Stimulated activated naive CD4-positive, alpha-beta T cell (primary cell): ENCODE results near the gene SP9.
"Not testable (repeated sequence)": the region's sequence is repeated elsewhere in the genome, so short reads cannot be mapped to it uniquely, and the experiment has no call there.

ENCODE experiments used
- DNase-seq, 6 experiments: peaks; one replicate each; lab custom pipeline; 2025; lab: John Stamatoyannopoulos, UW

SP9 gene

DNA sequence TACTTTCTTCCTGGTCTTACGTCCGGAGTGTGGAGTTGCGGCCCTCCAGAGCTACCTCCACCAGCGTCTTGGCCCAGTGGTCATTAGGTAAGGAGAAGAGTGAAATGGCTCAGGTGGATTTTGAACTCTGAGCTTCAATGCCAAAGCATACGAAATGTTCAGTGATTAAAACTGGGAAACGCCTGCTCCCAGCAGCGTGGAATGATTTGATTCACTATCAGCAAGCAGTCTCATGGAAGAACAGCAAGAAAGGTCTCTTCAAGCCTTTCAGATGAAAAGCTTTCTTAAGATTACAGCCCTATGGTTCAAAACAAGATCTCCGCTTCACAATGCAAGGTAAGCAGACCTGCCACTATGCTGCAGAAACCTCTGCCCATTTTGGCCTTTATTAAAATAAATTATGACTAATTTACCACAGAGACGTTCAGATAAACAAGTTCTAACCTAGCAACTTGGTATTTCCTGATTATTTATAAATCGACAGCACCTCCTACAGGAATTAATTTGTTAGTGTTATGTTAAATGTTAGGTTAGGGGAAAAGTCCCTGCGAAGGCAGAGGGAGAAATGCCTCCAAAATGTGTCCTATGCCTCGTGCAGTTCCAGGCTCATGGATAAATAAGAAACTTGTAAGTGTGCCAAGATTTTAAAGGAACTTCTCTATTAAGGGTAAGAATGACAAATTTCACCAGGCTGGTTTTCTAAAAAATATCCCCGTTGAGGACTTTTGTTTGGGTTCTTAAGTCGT lies 10.1 kb downstream of the SP9 start:
- peak in 2 of 6 experiments; percentile 13 to 44 for DNase-seq

DNA sequence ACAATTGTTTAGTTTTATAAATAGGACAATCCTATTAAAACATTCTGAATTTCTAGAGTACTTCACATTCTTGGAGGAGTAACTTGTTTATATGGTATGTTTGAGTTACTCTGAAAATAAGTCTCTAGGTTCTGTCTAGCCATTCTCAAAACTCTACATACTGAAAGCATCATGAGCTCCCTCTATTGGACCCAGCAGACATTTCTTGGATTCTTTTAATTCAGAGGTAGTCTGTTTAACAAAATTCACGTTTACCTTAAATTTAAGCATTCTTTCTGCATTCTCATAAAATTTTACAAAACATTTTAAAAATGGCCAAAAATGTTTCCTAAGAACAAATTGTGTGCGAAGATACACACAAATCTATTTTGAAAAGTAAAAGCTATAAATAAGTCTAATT lies 15.3 kb downstream of the SP9 start:
- peak in 1 of 6 experiments; percentile 0 for DNase-seq

DNA sequence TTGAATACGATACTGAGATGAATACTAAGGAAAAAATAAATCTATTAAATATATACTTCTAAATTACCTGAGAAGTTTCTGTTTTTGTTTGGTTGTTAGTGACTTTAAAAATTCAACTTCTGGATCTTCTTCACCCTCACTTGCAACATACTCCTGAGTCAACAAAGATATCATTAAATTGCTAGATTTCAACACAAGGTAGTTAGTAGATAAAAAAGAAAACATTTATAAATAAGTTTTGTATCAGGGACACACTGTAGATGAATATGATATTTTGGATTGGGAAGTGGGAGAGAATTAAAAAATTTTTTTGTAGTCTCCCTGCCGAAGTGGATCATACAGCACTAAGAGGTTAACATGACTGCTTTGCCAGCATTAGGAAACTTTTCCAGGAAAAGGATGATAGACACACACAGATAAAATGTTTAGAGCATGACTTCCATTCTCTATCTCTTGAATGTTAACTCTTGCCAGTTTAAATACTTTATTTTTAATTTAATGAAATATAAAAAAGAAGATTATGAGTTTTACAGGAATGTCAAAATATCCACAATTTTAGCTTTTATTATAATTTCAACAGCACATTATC lies 15.9 kb downstream of the SP9 start:
- no peak for DNase-seq

DNA sequence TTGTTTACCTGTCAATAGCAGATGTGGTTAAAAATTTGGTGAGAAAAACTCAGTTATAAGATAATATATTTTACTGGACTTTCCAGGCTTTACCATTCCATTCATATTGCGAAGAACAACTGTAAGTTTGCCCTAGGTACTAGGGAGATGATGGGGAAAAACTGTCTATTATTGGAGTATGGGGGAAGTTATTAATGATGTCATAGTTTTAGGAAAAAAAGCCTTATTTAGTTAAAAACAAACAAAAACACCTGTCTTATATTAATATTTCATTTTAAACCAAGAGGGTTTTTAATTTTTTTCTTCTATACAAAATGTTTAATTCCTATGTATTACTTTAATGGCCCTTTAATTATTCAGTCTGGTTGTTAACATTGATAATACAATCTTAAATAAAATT lies 18.2 kb downstream of the SP9 start:
- no peak for DNase-seq

DNA sequence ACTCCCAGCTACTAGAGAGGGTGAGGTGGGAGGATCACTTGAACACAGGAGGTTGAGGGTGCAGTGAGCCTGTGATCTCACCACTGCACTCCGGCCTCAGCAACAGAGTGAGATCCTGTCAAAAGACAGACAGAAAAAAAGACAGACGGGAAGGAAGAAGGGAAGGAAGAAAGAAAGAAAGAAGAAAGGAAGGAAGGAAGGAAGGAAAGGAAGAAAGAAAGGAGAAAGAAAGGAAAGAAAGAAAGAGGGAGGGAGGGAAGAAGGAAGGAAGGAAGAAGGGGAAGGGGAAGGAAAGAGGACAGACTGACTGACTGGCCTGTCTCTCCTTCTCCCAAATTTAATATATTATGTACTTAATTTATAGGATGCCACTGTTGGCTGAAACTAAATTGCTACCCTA lies 21.6 kb downstream of the SP9 start:
- DNase-seq: no peak

DNA sequence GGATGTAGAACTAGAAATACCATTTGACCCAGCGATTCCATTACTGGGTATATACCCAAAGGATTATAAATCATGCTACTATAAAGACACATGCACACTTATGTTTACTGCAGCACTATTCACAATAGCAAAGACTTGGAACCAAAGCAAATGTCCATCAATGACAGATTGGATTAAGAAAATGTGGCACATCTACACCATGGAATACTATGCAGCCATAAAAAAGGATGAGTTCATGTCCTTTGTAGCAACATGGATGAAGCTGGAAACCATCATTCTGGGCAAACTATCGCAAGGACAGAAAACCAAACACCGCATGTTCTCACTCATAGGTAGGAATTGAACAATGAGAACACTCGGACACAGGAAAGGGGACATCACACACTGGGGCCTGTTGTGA lies 24.9 kb downstream of the SP9 start:
- not testable (repeated sequence) for DNase-seq

DNA sequence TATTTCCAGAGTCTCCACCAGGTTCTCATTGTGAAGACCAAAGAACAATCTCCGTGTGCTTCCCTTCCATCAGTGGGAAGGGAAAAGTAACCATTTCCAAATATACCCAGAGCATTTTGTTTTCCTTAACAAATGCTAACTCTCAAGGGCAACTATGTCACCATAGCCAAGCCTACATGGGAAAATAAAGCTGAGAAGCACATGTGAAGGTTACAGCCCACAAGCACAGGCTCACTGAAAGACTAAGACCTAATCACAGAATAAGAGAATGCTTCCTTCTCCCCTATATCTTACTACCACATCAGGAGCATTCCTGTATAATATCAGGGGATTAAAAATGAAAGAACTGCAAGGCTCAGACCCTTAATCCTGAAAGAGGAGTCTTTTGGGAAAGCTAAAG lies 28.2 kb downstream of the SP9 start:
- no peak for DNase-seq

DNA sequence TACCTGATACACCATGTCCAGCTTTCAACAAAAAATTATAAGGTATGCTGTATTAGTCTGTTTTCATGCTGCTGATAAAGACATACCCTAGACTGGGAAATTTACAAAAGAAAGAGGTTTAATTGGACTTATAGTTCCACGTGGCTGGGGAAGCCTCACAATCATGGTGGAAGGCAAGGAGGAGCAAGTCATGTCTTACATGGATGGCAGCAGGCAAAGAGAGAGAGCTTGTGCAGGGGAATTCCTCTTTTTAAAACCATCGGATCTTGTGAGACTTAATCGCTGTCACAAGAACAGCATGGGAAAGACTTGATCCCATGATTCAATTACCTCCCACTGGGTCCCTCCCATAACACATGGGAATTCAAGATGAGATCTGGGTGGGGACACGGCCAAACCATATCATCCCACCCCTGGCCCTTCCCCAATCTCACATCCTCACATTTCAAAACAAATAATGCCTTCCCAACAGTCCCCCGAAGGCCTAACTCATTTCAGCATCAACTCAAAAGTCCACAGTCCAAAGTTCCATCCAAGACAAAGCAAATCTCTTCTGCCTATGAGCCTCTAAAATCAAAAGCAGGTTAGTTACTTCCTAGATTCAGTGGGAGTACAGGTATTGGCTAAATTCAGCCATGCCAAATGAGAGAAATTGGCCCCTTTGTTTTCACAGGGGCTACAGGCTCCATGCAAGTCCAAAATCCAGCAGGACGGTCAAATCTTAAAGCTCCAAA lies 28.9 kb downstream of the SP9 start:
- not testable (repeated sequence) for DNase-seq

DNA sequence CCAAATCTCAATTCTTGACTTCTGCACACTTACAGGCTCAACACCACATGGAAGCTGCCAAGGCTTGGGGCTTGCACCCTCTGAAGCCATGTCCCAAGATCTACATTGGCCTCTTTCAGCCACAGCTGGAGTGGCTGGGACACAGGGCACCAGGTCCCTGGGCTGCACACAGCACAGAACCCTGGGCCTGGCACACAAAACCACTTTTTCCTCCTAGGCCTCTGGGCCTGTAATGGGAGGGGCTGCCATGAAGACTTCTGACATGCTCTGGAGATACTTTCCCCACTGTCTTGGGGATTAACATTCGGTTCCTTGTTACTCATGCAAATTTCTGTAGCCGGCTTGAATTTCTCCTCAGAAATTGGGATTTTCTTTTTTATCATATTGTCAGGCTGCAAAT lies 29.9 kb downstream of the SP9 start:
- no peak for DNase-seq

DNA sequence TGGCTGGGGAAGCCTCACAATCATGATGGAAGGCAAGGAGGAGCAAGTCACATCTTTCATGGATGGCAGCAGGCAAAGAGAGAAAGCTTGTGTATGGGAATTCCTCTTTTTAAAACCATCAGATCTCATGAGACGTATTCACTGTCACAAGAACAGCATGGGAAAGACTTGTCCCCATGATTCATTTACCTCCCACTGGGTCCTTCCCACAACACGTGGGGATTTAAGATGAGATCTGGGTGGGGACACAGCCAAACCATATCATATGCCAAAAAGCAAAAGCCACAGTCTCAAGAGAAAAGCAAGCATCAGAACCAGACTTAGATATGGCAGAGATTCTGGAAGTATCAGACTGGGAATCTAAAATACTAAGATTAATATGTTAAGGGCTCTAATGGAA lies 30.8 kb downstream of the SP9 start:
- no peak for DNase-seq

DNA sequence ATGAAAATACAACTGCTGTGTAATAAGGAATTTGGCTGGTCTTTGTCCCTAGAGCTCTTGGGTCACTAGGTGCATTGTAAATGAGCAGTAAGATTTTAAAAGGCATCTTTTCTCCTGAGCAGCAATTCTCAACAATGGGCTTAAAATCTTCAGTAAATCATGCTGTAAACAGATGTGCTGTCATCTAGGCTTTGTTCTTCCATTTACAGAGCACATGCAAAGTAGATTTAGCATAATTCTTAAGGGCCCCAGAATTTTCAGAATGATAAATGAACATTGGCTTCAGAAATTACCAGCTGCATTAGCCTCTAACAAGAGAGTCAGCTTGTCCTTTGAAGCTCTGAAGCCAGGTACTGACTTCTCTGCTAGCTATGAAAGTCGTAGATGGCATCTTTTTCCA lies 33.9 kb downstream of the SP9 start:
- no peak for DNase-seq

DNA sequence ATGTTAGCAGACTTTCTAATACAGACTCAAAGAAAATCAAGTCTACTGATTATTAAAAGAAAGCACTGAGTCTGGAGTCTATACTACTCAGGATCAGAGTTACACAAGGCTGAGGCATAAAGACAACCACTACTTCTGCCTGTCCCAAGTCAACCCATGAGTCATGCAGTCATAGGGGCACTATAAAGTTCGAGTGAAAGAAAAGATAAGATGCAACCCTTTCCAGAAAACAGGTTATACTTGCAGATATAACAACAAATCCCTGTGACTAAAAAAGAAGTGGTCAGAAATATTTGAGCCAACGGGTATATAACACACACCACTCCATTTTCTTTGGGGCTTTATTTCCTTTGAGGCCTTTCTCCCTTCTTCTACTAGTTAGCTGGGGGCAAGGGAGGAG lies 42.2 kb downstream of the SP9 start:
- no peak for DNase-seq

DNA sequence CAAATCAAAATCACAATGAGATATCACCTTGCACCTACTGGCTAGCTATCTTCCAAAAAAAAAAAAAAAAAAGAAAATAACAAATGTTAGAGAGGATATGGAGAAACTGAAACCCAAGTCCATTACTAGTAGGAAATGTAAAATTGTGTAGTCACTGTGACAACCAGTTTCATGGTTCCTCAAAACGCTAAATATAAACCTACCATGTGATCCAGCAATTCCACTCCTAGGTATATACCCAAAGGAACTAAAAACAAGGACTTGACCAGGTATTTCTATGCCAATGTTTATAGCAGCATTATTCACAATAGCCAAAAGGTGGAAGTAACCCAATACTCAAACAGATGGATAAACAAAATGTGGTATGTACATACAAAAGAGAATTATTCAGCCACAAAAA lies 49.0 kb downstream of the SP9 start:
- no peak for DNase-seq

DNA sequence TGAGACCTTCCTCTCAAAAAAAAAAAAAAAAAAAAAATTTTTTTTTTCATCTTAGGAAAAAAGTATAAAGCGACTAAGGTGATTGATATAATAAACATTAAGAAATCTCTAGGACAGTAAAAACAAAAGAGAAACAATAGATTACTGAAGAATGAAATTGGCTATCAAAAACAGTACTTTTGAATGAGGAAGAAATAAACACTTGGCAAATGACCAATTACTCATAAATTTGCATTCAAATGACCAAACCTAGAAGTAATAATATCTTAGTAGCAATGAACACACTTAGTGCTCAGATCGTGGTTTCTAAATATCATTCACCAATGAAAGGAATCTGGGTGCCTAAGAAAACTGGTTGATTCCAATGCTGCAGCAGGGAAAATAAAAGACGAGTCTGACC lies 50.4 kb downstream of the SP9 start:
- DNase-seq: no peak
